ENCODE measurements around the gene NKD1. TPM values are rescaled to one million over a fixed set of nuclear protein-coding genes. Genes with fewer than 3 reads are reported as not detected.

Gene NKD1
- total RNA-seq, 4 donors from 2014 or later: 37.1 to 87.8 (median 54.1) TPM

DNA sequence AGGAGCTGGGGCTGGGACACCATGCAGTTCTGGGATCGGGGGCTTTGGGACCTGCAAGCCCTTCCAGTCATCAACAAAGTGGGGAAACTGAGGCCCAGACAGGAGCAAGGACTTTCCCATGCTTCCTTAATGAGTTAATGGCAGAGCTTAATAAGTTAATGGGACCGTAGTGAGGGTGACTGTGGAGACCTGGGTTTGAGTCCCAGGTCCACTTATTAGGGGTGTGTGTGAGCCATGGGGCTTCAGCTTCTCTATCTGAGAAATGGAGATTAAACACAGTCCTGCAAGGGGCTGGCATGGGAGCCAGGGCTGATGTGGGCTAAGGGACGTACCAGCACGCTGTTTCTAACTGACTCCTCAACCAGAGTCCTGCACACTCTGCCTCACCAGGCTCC lies 41.7 kb upstream of the NKD1 start:
- Histone ChIP-seq H3K4me1 (no peaks in the 10 kb centered on the region), H3K9me3 (no peaks in the 10 kb centered on the region), H3K36me3 (no peaks in the 10 kb centered on the region), H3K27ac (replicated peaks in 1 of 4) (no peak overlapping the region), H3K4me3 (no peak overlapping the region), H3K27me3 (no peaks in the 10 kb centered on the region)
- 85% methylated on average over 4 of the region's 4 CpGs for WGBS
- peak; percentile 50 for DNase-seq (ENCODE audit: extremely low spot score)
- no peak for TF ChIP-seq POLR2AphosphoS5 (IDR thresholded peaks at IDR 0.05)
- TF ChIP-seq EP300 (IDR thresholded peaks at IDR 0.05): no peak
- TF ChIP-seq POLR2A (IDR thresholded peaks at IDR 0.05; ENCODE audit: low read depth): no peak
- TF ChIP-seq, protein P1, sequence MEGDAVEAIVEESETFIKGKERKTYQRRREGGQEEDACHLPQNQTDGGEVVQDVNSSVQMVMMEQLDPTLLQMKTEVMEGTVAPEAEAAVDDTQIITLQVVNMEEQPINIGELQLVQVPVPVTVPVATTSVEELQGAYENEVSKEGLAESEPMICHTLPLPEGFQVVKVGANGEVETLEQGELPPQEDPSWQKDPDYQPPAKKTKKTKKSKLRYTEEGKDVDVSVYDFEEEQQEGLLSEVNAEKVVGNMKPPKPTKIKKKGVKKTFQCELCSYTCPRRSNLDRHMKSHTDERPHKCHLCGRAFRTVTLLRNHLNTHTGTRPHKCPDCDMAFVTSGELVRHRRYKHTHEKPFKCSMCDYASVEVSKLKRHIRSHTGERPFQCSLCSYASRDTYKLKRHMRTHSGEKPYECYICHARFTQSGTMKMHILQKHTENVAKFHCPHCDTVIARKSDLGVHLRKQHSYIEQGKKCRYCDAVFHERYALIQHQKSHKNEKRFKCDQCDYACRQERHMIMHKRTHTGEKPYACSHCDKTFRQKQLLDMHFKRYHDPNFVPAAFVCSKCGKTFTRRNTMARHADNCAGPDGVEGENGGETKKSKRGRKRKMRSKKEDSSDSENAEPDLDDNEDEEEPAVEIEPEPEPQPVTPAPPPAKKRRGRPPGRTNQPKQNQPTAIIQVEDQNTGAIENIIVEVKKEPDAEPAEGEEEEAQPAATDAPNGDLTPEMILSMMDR (IDR thresholded peaks at IDR 0.05): no peak
- intact Hi-C loops (cut with DNase I): no loop called here

DNA sequence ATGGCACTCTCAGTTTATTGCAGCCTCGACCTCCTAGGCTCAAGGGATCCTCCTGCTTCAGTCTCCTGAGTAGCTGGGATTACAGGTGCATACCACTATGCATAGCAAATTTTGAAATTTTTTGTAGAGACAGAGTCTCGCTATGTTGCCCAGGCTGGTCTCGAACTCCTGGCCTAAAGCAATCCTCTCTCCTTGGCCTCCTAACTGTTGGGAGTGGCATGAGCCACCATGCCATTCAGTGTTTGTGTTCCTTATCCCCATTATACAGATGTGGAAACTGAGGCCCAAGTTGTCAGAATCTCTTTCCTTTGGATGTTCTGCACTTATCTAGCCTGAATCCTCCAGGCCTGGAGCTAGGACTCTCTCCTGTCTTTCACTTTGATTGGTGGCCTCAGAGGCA lies 40.8 kb upstream of the NKD1 start:
- intact Hi-C loops (cut with DNase I): no loop called here
- Histone ChIP-seq H3K36me3 (no peaks in the 10 kb centered on the region), H3K27ac (replicated peaks in 1 of 4) (no peak overlapping the region), H3K4me1 (no peaks in the 10 kb centered on the region), H3K27me3 (no peaks in the 10 kb centered on the region), H3K4me3 (no peak overlapping the region), H3K9me3 (peaks cover 0 to under 1% (median 0%) of the 10 kb centered on the region in 4 donors)
- 94% methylated on average over 3 of the region's 3 CpGs for WGBS
- TF ChIP-seq POLR2AphosphoS5 (IDR thresholded peaks at IDR 0.05): no peak
- TF ChIP-seq, protein P1 (IDR thresholded peaks at IDR 0.05): no peak
- DNase-seq (ENCODE audit: extremely low spot score): peak; percentile 37

DNA sequence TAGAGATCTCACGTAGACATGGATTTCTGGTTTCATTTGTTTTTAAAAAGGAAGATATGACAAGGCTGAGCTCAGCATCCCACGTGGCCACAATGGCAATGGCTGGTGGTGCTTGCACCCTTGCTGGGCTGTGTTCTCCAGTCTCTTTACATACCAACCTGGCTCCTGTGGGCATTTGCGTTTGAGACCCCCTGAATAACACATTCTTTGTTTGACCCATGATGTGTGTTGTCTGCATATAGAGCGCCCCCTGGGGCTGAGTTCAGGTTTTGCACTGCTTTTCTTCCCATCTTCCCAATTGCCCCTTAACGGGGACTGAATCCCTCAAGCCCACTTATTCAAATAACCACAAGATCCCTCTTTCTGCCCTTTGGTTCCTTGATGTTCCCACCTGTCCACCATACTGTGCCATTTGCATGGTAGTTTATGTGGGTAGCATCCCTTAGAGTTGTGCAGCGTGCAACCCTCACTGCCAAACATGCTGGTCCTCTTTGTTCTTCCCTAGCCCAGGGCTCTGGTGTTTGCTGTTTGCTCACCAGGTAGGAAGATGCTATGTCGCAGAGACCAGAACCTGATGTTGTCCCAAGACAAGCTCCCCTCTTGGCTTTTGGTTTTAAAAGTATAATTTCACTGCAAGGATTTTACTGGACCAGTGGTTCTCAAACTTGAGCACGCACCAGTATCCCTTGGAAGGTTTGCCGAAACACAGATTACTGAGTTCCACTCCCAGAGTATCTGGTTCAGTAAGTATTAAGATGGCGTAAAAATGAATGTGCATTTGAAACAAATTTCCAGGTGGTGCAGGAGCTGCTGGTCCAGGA lies 38.5 kb upstream of the NKD1 start:
- intact Hi-C loops (cut with DNase I): loop anchor here (10.0 kb wide), 1 partner anchor 125 kb away; no protein-coding TSS in a partner anchor
- Histone ChIP-seq H3K4me1 (no peaks in the 10 kb centered on the region), H3K9me3 (peaks cover 0 to 4% (median 1%) of the 10 kb centered on the region in 4 donors), H3K4me3 (no peak overlapping the region), H3K27me3 (no peaks in the 10 kb centered on the region), H3K36me3 (no peaks in the 10 kb centered on the region), H3K27ac (replicated peaks in 1 of 4) (no peak overlapping the region)
- TF ChIP-seq POLR2AphosphoS5 (IDR thresholded peaks at IDR 0.05) (no peak), EP300 (IDR thresholded peaks at IDR 0.05) (no peak), POLR2A (IDR thresholded peaks at IDR 0.05; ENCODE audit: low read depth) (no peak)
- TF ChIP-seq, protein P1 (IDR thresholded peaks at IDR 0.05): peak; percentile 35 to 63 (median 37)
- DNase-seq (ENCODE audit: extremely low spot score): peak; percentile 86
- 61% methylated on average over 10 of the region's 10 CpGs for whole genome bisulfite sequencing

DNA sequence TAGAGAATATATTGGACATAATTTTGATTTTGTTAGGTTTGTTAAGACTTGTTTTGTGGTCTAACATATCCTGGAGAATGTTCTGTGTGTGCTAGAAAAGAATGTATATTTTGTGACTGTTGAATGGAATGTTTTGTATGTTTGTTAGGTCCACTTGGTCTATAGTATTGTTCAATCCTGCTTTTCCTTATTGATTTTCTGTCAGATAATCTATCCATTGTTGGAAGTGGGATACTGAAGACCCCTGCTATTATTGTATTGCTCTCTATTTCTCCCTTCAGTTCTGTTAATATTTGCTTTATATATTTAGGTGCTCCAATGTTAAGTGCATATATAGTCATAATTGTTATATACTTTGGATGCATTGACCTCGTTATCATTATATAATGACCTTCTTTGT lies 33.0 kb upstream of the NKD1 start:
- no peaks in the 10 kb centered on the region for H3K36me3 ChIP-seq
- intact Hi-C loops (cut with DNase I): loop anchor here (10.0 kb wide), 1 partner anchor 130 kb away; no protein-coding TSS in a partner anchor
- peaks cover 0 to 27% (median 16%) of the 10 kb centered on the region in 4 donors for H3K9me3 ChIP-seq
- TF ChIP-seq, protein P1 (IDR thresholded peaks at IDR 0.05): no peak
- TF ChIP-seq POLR2AphosphoS5 (IDR thresholded peaks at IDR 0.05): no peak
- TF ChIP-seq EP300 (IDR thresholded peaks at IDR 0.05): no peak
- TF ChIP-seq POLR2A (IDR thresholded peaks at IDR 0.05; ENCODE audit: low read depth): no peak
- no peaks in the 10 kb centered on the region for H3K27me3 ChIP-seq
- H3K27ac ChIP-seq (replicated peaks in 1 of 4): no peak overlapping the region
- no peaks in the 10 kb centered on the region for H3K4me1 ChIP-seq
- 100% methylated on average over 1 of the region's 1 CpG for WGBS
- H3K4me3 ChIP-seq: no peak overlapping the region
- DNase-seq (ENCODE audit: extremely low spot score): no peak
